K562 (cell line): ENCODE results near the gene VWA7. TPM values are rescaled to one million over a fixed set of nuclear protein-coding genes. Genes with fewer than 3 reads are reported as not detected.

Experiments used
- CAMTA2 ChIP-seq: fragments of 250-450 bp; sonication (Bioruptor Pico); conservative IDR thresholded peaks from 2 replicates; pipeline ENCODE4 v1.5.1; 2022
- CEBPG ChIP-seq, 3 experiments: fragments of 200-800 bp in 1 of 3; sonication (Bioruptor generic) in 1 of 3; sonication (generic) in 1 of 3; formaldehyde crosslinking in 1 of 3; IDR thresholded peaks in 2 of 3; conservative IDR thresholded peaks in 1 of 3; 2 replicates each; pipeline versions ENCODE4 v1.6.1 to v1.8.0; 2016 to 2022; ENCODE audit warnings: missing compliant biosample characterization in 2 of 3, missing genetic modification characterization in 2 of 3, mild to moderate bottlenecking in 1 of 3, missing genetic modification reagents in 1 of 3
- DDX20 ChIP-seq: fragments of 450-650 bp; IDR thresholded peaks from 2 replicates; pipeline ENCODE4 v1.6.1; 2016; ENCODE audit warnings: missing genetic modification characterization, low read depth, mild to moderate bottlenecking, missing compliant biosample characterization, moderate library complexity
- HCFC1 ChIP-seq: IDR thresholded peaks from 2 replicates; pipeline ENCODE4 v1.6.1; 2012; ENCODE audit warnings: low read depth, low read length, improper control_type of control experiment
- HNRNPK ChIP-seq: fragments of 200-400 bp; formaldehyde crosslinking; IDR thresholded peaks from one replicate; pipeline ENCODE4 v1.6.1; 2018; ENCODE audit warnings: mild to moderate bottlenecking, low read depth, low read length; ENCODE audit not compliant: poor library complexity, severe bottlenecking
- KDM5B ChIP-seq: fragments of 200-600 bp; sonication (generic); IDR thresholded peaks from 2 replicates; pipeline ENCODE4 v1.6.1; 2012; ENCODE audit warnings: low read depth, mild to moderate bottlenecking, moderate library complexity, low read length, control low read depth, inconsistent platforms; ENCODE audit not compliant: insufficient replicate concordance
- MAFG ChIP-seq: fragments of 450-650 bp; conservative IDR thresholded peaks from 2 replicates; pipeline ENCODE4 v1.6.1; 2016; ENCODE audit warnings: missing genetic modification characterization, missing compliant biosample characterization
- MIER1 ChIP-seq: fragments of 450-650 bp; IDR thresholded peaks from 2 replicates; pipeline ENCODE4 v1.6.1; 2016; ENCODE audit warnings: antibody characterized with exemption, mild to moderate bottlenecking, low read depth
- NR2C2 ChIP-seq, 2 experiments: fragments of 200-800 bp in 1 of 2; sonication (Bioruptor generic) in 1 of 2; sonication (generic) in 1 of 2; formaldehyde crosslinking in 1 of 2; IDR thresholded peaks; 2 replicates each; pipeline versions ENCODE4 v1.6.1 to v1.8.0; 2016 to 2022; ENCODE audit warnings: mild to moderate bottlenecking in 1 of 2, missing compliant biosample characterization in 1 of 2, missing genetic modification characterization in 1 of 2, missing genetic modification reagents in 1 of 2
- NRF1 ChIP-seq, 2 experiments: fragments of 450-650 bp; IDR thresholded peaks in 1 of 2; conservative IDR thresholded peaks in 1 of 2; 2 replicates each; pipeline ENCODE4 v1.6.1; 2014; ENCODE audit warnings: mild to moderate bottlenecking in 2 of 2
- PHB ChIP-seq: fragments of 250-450 bp; sonication (Bioruptor Pico); IDR thresholded peaks from 2 replicates; pipeline ENCODE4 v1.5.0; 2021
- PHF8 ChIP-seq: fragments of 200-600 bp; sonication (generic); IDR thresholded peaks from 2 replicates; pipeline ENCODE4 v1.6.1; 2012; ENCODE audit warnings: mixed run types, mild to moderate bottlenecking, inconsistent platforms, low read length, moderate library complexity, borderline replicate concordance
- POLR2AphosphoS2 ChIP-seq: IDR thresholded peaks from 2 replicates; pipeline ENCODE4 v1.6.1; 2012; ENCODE audit warnings: low read length, improper control_type of control experiment
- STAT5A ChIP-seq: IDR thresholded peaks from 2 replicates; pipeline ENCODE4 v1.6.1; 2012; ENCODE audit warnings: low read length, inconsistent platforms, borderline replicate concordance
- TEAD2 ChIP-seq: fragments of 450-650 bp; IDR thresholded peaks from 2 replicates; pipeline ENCODE4 v1.6.1; 2016; ENCODE audit warnings: missing genetic modification characterization, control low read depth, missing compliant biosample characterization
- TSC22D4 ChIP-seq: fragments of 450-650 bp; IDR thresholded peaks from 2 replicates; pipeline ENCODE4 v1.6.1; 2016; ENCODE audit warnings: missing genetic modification characterization, missing biosample characterization, control low read depth
- ZNF184 ChIP-seq: sonication (generic); formaldehyde crosslinking; IDR thresholded peaks from 2 replicates; pipeline ENCODE4 v1.5.0; 2020; ENCODE audit warnings: missing genetic modification reagents
- polyA plus RNA-seq, 8 experiments: library from polyadenylated mRNA; depleted of rRNA in 4 of 8; stranded (reverse) in 5 of 8; unstranded in 3 of 8; fragments of >200 nt; fragmentation: Nextera tagmentation in 2 of 8; fragmentation: Illumina TruSeq in 1 of 8; extraction: Ambion mirVana in 2 of 8; extraction: Trizol in 1 of 8; gene quantifications; 2 replicates each; pipeline versions ENCODE4 v1.2.1 to v1.2.3, GENCODE V29; 2011 to 2014; ENCODE audit warnings: inconsistent platforms in 1 of 8, missing spikeins in 1 of 8
- total RNA-seq, 7 experiments: library from RNA; depleted of rRNA in 6 of 7; stranded (reverse); fragments of >200 nt in 6 of 7; fragmentation: Illumina TruSeq in 2 of 7; extraction: Trizol in 2 of 7; gene quantifications; 2 replicates each; pipeline versions ENCODE4 v1.2.1 to v1.2.3, GENCODE V29; 2011 to 2021; ENCODE audit warnings: low replicate concordance in 1 of 7
- TF ChIP-seq, protein P1 (sequence below): fragments of 250-450 bp; sonication (Bioruptor Pico); IDR thresholded peaks from 2 replicates; pipeline ENCODE4 v1.4.0; 2020; ENCODE audit warnings: mild to moderate bottlenecking, moderate library complexity
- TF ChIP-seq, protein P2 (sequence below): fragments of 250-450 bp; sonication (Bioruptor Pico); IDR thresholded peaks from 2 replicates; pipeline ENCODE4 v1.8.0; 2022; ENCODE audit warnings: inconsistent platforms, mild to moderate bottlenecking, moderate library complexity, borderline replicate concordance

The VWA7 gene
- total and polyA plus RNA-seq, 9 of the 15 experiments (the other 6 are each of a cell fraction or from before 2014, with no cell fraction given) = 0.18 to 2.9 (median 0.95) TPM

DNA sequence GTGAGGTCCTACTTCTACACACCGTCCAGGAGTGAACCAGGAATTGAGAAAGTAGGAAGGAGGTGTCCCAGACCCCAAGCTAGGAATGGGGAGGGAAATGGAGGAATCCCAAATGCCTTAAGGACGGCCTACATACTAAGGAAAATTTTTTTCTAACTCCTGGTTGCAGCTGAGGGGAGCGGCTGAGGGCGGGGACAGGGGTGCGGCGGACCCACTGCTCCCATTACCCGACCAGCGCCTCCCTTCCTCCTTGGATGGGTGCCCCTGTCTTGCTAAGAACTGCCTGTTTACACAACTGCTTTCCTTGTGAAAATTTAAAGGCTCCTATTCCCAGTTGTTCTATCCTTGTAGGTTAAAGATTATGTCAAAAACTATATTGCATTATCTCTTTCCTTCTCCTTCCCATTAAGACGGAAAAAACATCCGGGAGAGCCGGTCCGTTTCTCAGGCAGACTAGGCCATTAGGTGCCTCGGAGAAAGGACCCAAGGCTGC, 49.7 kb upstream of the VWA7 start (continued):
- TF ChIP-seq, protein P1, sequence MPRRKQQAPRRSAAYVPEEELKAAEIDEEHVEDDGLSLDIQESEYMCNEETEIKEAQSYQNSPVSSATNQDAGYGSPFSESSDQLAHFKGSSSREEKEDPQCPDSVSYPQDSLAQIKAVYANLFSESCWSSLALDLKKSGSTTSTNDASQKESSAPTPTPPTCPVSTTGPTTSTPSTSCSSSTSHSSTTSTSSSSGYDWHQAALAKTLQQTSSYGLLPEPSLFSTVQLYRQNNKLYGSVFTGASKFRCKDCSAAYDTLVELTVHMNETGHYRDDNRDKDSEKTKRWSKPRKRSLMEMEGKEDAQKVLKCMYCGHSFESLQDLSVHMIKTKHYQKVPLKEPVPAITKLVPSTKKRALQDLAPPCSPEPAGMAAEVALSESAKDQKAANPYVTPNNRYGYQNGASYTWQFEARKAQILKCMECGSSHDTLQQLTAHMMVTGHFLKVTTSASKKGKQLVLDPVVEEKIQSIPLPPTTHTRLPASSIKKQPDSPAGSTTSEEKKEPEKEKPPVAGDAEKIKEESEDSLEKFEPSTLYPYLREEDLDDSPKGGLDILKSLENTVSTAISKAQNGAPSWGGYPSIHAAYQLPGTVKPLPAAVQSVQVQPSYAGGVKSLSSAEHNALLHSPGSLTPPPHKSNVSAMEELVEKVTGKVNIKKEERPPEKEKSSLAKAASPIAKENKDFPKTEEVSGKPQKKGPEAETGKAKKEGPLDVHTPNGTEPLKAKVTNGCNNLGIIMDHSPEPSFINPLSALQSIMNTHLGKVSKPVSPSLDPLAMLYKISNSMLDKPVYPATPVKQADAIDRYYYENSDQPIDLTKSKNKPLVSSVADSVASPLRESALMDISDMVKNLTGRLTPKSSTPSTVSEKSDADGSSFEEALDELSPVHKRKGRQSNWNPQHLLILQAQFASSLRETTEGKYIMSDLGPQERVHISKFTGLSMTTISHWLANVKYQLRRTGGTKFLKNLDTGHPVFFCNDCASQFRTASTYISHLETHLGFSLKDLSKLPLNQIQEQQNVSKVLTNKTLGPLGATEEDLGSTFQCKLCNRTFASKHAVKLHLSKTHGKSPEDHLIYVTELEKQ (CRISPR knock-in tag) = 0 out of 2 replicates have a peak, but pooled peaks have one; percentile 23
- TF ChIP-seq ZNF184 (CRISPR knock-in tag) = no peak
- no peak for TF ChIP-seq CAMTA2 (CRISPR knock-in tag)
- no peak for TF ChIP-seq HNRNPK
- no peak for TF ChIP-seq POLR2AphosphoS2
- 0 out of 2 replicates have a peak, but pooled peaks have one; percentile 10 for TF ChIP-seq MAFG (tag)
- TF ChIP-seq HCFC1 = peak; percentile 57
- TF ChIP-seq, protein P2, sequence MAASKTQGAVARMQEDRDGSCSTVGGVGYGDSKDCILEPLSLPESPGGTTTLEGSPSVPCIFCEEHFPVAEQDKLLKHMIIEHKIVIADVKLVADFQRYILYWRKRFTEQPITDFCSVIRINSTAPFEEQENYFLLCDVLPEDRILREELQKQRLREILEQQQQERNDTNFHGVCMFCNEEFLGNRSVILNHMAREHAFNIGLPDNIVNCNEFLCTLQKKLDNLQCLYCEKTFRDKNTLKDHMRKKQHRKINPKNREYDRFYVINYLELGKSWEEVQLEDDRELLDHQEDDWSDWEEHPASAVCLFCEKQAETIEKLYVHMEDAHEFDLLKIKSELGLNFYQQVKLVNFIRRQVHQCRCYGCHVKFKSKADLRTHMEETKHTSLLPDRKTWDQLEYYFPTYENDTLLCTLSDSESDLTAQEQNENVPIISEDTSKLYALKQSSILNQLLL (CRISPR knock-in tag) = no peak
- no peak for TF ChIP-seq STAT5A
- TF ChIP-seq NRF1 (conservative IDR thresholded peaks at IDR 0.05 in 1 of 2, IDR thresholded peaks at IDR 0.05 in 1 of 2) = no peak
- TF ChIP-seq NR2C2 (CRISPR knock-in tag; IDR thresholded peaks at IDR 0.05) = 0 out of 2 replicates have a peak, but pooled peaks have one; percentile 57
- no peak for TF ChIP-seq NR2C2 (tag; IDR thresholded peaks at IDR 0.05)
- no peak for TF ChIP-seq DDX20 (tag)
- peak; percentile 52 for TF ChIP-seq PHF8
- 0 out of 2 replicates have a peak, but pooled peaks have one; percentile 41 for TF ChIP-seq PHB
- no peak for TF ChIP-seq TEAD2 (tag)
- peak; percentile 39 for TF ChIP-seq KDM5B
- no peak for TF ChIP-seq TSC22D4 (tag)
- TF ChIP-seq CEBPG (CRISPR knock-in tag; IDR thresholded peaks at IDR 0.05) = 0 out of 2 replicates have a peak, but pooled peaks have one; percentile 1
- TF ChIP-seq CEBPG (tag; conservative IDR thresholded peaks at IDR 0.05 in 1 of 2, IDR thresholded peaks at IDR 0.05 in 1 of 2) = 0 out of 4 replicates have a peak, but pooled peaks of 1 of the 2 experiments have one; percentile 24
- no peak for TF ChIP-seq MIER1
